Stimulated activated CD4-positive, alpha-beta T cell treated with anti-CD3 and anti-CD28 coated beads, Interleukin-2, amount 100 ng/mL, for 48 hours (primary cell): Measurements from ENCODE around the gene STEAP3.
A peak's percentile ranks its signal among the peaks of the same experiment; 100 is the strongest.
"Not testable (repeated sequence)": the region's sequence is repeated elsewhere in the genome, so short reads cannot be mapped to it uniquely, and the experiment has no call there.

Experiments used
- DNase-seq, 2 donors: peaks; one replicate each; pipeline ENCODE4 v3.0.0-alpha.2; 2020

STEAP3 gene

GRCh38 chr2:119266091-119266589, 42.5 kb downstream of the STEAP3 start:
- no peak for DNase-seq

GRCh38 chr2:119267604-119268003, 44.0 kb downstream of the STEAP3 start:
- DNase-seq: no peak

GRCh38 chr2:119276864-119277263, 53.2 kb downstream of the STEAP3 start:
- no peak for DNase-seq

- DNase-seq: not testable (repeated sequence)
Observed at GRCh38 chr2:119278385-119278784, 54.8 kb downstream of the STEAP3 start.

- DNase-seq: no peak
Observed at GRCh38 chr2:119278946-119279345, 55.3 kb downstream of the STEAP3 start.

- no peak for DNase-seq
Observed at GRCh38 chr2:119279666-119280065, 56.0 kb downstream of the STEAP3 start.

GRCh38 chr2:119280680-119281079, 57.0 kb downstream of the STEAP3 start:
- DNase-seq: no peak

GRCh38 chr2:119282146-119282995, 58.7 kb downstream of the STEAP3 start:
- DNase-seq: no peak

- no peak for DNase-seq
Observed at GRCh38 chr2:119282996-119283511, 59.4 kb downstream of the STEAP3 start.

GRCh38 chr2:119283873-119284331, 60.3 kb downstream of the STEAP3 start:
- DNase-seq: no peak

- no peak for DNase-seq
Observed at GRCh38 chr2:119286661-119287060, 63.0 kb downstream of the STEAP3 start.

GRCh38 chr2:119288576-119288975, 64.9 kb downstream of the STEAP3 start:
- DNase-seq: no peak

GRCh38 chr2:119289093-119289492, 65.5 kb downstream of the STEAP3 start:
- no peak for DNase-seq

- no peak for DNase-seq
Observed at GRCh38 chr2:119289642-119290041, 66.0 kb downstream of the STEAP3 start.

GRCh38 chr2:119290859-119291587, 67.4 kb downstream of the STEAP3 start:
- DNase-seq: peak; percentile 63 to 80

- no peak for DNase-seq
Observed at GRCh38 chr2:119291588-119292167, 68.0 kb downstream of the STEAP3 start.

- DNase-seq: no peak
Observed at GRCh38 chr2:119292226-119292625, 68.6 kb downstream of the STEAP3 start.

- DNase-seq: no peak
Observed at GRCh38 chr2:119293254-119293653, 69.6 kb downstream of the STEAP3 start.

GRCh38 chr2:119293900-119294299, 70.3 kb downstream of the STEAP3 start:
- DNase-seq: no peak

GRCh38 chr2:119294671-119295070, 71.0 kb downstream of the STEAP3 start:
- no peak for DNase-seq

- DNase-seq: no peak
Observed at GRCh38 chr2:119295688-119296375, 72.2 kb downstream of the STEAP3 start.

- DNase-seq: no peak
Observed at GRCh38 chr2:119301413-119301812, 77.8 kb downstream of the STEAP3 start.

- no peak for DNase-seq
Observed at GRCh38 chr2:119304847-119305246, 81.2 kb downstream of the STEAP3 start.
